Ectodermal cell (in vitro differentiated cells): ENCODE data around the gene ZNF468. TPM values are rescaled to one million over a fixed set of nuclear protein-coding genes. Genes with fewer than 3 reads are reported as not detected.
"Not testable (repeated sequence)": the region's sequence is repeated elsewhere in the genome, so short reads cannot be mapped to it uniquely, and the experiment has no call there.

ENCODE experiments used
- H3K27ac ChIP-seq: 2 replicates; pipeline ENCODE4 v1.7.0; 2013; ENCODE audit warnings: mild to moderate bottlenecking, low read depth, low read length; ENCODE audit not compliant: insufficient read depth, poor library complexity, severe bottlenecking
- H3K27me3 ChIP-seq: 2 replicates; pipeline ENCODE4 v1.7.0; 2013; ENCODE audit warnings: mild to moderate bottlenecking, low read length; ENCODE audit not compliant: insufficient read depth, control insufficient read depth, poor library complexity, severe bottlenecking
- H3K36me3 ChIP-seq: one replicate; pipeline ENCODE4 v1.7.0; 2013; ENCODE audit warnings: low read length; ENCODE audit not compliant: control insufficient read depth, insufficient read depth
- H3K4me1 ChIP-seq: one replicate; pipeline ENCODE4 v1.7.0; 2013; ENCODE audit warnings: low read length; ENCODE audit not compliant: control insufficient read depth, insufficient read depth
- H3K4me3 ChIP-seq: 2 replicates; pipeline ENCODE4 v1.7.0; 2013; ENCODE audit warnings: low read depth, low read length, control low read depth; ENCODE audit not compliant: insufficient read depth
- H3K9me3 ChIP-seq: 2 replicates; pipeline ENCODE4 v1.7.0; 2013; ENCODE audit warnings: mild to moderate bottlenecking, low read length, moderate library complexity; ENCODE audit not compliant: control insufficient read depth
- WGBS, 2 experiments: methylation state at CpG; one replicate each; pipeline ENCODE4 v1.1.7; 2013; ENCODE audit warnings: missing lambda C conversion rate in 2 of 2; 5-methylcytosine and 5-hydroxymethylcytosine counted together
- polyA plus RNA-seq, 4 experiments: library from polyadenylated mRNA; stranded (reverse); fragments of 50-300 nt; gene quantifications; one replicate each; pipeline ENCODE4 v1.2.3, GENCODE V29; 2013

ZNF468 gene
- 28.2 TPM for polyA plus RNA-seq (2013, experiment 1 of 4)
- polyA plus RNA-seq (2013, experiment 2 of 4): 28.2 TPM
- 17.7 TPM for polyA plus RNA-seq (2013, experiment 3 of 4)
- 20.2 TPM for polyA plus RNA-seq (2013, experiment 4 of 4)

GRCh38 chr19:52857378-52858191 is at the start of gene ZNF468:
TSS of gene ZNF468 (minus strand) at chr19:52857619. CDS start at chr19:52854272, 3,347 bp downstream.
- H3K4me3 ChIP-seq: peak within 1 kb of the TSS; percentile 66
- not testable (repeated sequence) for H3K9me3 ChIP-seq, H3K27me3 ChIP-seq, H3K4me1 ChIP-seq, H3K27ac ChIP-seq, H3K36me3 ChIP-seq
- WGBS, 2 experiments: 5 to 7% methylated on average over 38 to 43 of the region's 43 CpGs

DNA sequence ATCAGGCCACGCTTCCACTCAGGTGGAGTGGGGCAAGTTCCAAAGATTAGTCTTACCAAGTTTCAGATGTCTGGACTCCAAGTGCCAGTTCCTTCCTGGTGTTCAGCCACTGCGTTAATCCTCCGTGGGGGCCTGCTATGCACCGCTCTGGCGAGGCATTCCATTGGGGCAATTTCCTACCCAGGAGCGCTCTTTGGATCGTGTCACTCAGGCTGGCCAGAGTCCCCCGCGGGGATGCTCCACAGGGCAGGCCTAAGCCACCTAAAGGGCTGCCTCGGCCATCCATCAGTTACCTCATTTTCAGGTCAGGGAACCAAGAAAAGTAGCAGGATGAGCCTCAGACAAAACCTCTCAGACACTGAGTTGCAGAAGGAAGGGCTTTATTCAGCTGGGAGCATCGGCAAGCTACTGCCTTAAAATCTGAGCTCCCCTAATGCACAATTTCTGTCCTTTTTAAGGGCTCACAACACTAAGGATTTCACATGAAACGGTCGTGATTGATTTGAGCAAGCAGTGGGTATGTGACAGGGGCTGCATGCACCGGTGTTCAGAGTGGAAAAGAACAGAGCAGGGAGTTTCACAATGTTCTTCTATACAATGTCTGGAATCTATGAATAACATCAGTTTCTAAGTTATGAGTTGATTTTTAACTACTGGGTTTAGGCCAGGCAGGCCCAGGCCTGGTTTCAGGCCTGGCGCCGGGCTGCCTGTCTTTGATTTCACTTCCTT is 46.8 kb upstream of the ZNF468 start:
- not testable (repeated sequence) for H3K27me3 ChIP-seq, H3K4me3 ChIP-seq, H3K4me1 ChIP-seq, H3K9me3 ChIP-seq, H3K27ac ChIP-seq
- H3K36me3 ChIP-seq: peaks cover 11% of the 10 kb centered on the region
- 89% methylated on average over 14 of the region's 16 CpGs for WGBS, 2 experiments

GRCh38 chr19:52901842-52902241 is 44.4 kb upstream of the ZNF468 start:
- Histone ChIP-seq H3K27me3 (no peaks in the 10 kb centered on the region), H3K27ac (no peak overlapping the region), H3K4me1 (no peaks in the 10 kb centered on the region), H3K4me3 (no peak overlapping the region), H3K9me3 (no peaks in the 10 kb centered on the region), H3K36me3 (peaks cover 1% of the 10 kb centered on the region)
- 88 to 91% methylated on average over 3 of the region's 3 CpGs for WGBS, 2 experiments

DNA sequence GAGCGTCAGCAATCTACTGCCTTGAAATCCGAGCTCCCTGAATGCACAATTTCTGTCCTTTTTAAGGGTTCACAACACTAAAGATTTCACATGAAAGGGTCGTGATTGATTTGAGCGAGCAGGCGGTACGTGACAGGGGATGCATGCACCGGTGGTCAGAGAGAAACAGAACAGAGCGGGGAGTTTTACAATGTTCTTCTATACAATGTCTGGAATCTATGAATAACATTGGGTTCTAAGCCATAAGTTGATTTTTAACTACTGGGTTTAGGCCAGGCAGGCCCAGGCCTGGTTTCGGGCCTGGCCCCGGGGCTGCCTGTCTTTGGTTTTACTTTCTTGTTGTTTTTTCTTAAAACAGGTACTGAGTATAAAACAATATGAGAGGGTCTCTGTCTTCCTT is 41.2 kb upstream of the ZNF468 start:
- H3K27me3 ChIP-seq, H3K4me3 ChIP-seq, H3K4me1 ChIP-seq, H3K36me3 ChIP-seq, H3K9me3 ChIP-seq, H3K27ac ChIP-seq: not testable (repeated sequence)
- 86 to 89% methylated on average over 10 of the region's 10 CpGs for WGBS, 2 experiments

DNA sequence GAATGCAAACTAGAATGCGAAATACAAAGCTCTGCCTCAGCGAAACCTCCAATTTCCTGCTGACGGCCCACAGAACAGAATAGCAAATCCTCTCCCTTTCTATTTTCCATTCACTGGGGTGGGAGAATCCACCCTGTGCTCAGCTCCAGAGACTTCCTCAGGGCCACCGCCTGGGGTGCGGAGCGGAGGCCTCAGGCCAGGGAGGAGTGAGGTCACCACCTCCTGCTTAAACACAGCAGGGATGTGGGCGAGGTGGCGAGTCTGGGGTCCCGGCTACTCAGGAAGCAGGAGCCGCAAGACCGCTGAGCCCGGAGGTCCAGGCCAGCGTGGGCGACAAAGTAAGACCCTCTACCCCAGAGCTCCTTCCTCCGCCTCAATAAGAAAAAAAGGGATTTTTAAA is 40.7 kb upstream of the ZNF468 start:
- no peaks in the 10 kb centered on the region for H3K9me3 ChIP-seq
- no peaks in the 10 kb centered on the region for H3K36me3 ChIP-seq
- H3K27me3 ChIP-seq: no peaks in the 10 kb centered on the region
- peak overlapping the region; percentile 87 for H3K4me3 ChIP-seq
- H3K27ac ChIP-seq: peak overlapping the region; percentile 18
- WGBS, 2 experiments: 63 to 67% methylated on average over 15 of the region's 15 CpGs
- H3K4me1 ChIP-seq: no peaks in the 10 kb centered on the region

DNA sequence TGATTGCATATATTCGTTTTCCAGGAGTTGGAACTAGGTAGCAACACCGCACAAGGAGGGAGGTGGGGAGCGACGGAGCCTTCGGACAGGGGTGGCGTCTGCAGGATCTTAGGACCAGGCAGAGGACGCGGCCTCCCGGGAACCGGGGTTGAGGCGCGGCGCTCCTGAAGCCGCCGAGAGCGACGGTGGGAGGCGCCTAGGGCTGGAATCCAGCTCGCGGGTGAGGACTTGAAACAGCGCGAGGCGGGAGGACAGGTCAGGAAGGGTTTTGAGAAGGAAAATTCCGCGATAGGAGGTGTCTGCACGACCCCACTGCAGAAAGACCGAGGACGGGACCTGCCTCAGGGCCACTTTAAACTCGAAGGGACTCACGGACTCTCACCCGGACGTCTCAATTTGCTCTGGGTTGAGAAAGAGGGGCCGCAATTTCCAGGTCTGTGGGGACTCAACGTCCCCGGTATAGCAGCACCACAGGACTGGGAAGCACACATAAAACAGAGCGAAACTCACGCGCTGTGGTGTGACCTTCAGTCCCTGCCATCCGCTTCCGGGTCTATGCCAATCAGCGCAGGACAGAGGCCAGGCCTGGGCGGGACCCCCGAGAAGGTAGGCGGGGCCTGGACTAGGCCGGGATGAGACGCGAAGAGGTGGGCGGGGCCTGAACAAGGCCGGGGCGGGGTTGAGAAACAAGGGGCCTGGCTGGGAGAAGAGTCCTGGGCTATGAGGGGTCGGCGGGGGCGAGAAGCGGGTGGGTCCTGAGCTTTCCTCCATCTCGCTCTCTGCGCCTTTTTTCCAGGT is 39.9 kb upstream of the ZNF468 start, which contains the start of gene ZNF320:
Gene ZNF320 (minus strand): TSS at position 498 of the 798 bp plus-strand sequence. CDS start 7,380 bp downstream, outside the sequence.
- WGBS, 2 experiments: 0 to 1% methylated on average over 56 of the region's 56 CpGs
- H3K36me3 ChIP-seq: no peaks in the 10 kb centered on the region
- H3K4me1 ChIP-seq: no peaks in the 10 kb centered on the region
- peak within 1 kb of the TSS; percentile 78 for H3K27ac ChIP-seq
- H3K9me3 ChIP-seq: no peaks in the 10 kb centered on the region
- H3K27me3 ChIP-seq: no peaks in the 10 kb centered on the region
- H3K4me3 ChIP-seq: peak within 1 kb of the TSS; percentile 87

DNA sequence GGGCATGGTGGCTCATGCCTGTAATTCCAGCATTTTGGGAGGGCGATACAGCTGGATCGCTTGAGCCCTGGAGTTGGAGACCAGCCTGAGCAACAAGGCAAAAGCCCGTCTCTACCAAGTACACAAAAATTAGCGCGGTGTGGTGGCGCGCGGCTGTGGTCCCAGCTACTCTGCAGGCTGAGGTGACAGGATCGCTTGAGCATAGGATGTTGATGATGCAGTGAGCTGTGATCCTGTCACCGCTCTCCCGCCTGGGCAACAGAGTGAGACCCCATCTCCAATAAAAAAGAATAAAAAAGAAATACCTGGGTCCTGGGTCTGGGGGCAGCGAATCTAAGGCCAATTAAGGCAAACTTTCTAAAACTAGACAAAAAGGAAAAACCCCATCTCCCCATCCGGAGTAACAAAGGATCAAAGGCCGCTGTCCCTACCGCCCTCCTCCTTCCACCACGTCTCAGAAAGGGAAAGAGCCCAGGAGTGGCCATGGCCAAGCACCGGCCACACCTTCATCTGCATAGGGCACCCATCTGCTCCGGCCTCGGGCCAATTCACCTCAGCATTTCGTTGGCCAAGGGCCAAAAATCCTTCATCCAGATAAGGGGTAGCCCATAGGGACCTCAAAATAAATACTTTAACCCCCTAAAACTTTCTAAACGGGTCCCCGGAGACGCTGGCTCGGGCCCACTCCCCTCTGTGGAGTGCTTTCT is 39.2 kb upstream of the ZNF468 start:
- no peaks in the 10 kb centered on the region for H3K36me3 ChIP-seq
- H3K27me3 ChIP-seq: no peaks in the 10 kb centered on the region
- no peaks in the 10 kb centered on the region for H3K4me1 ChIP-seq
- 44 to 45% methylated on average over 24 of the region's 24 CpGs for WGBS, 2 experiments
- H3K9me3 ChIP-seq: no peaks in the 10 kb centered on the region
- peak overlapping the region; percentile 78 for H3K27ac ChIP-seq
- peak overlapping the region; percentile 87 for H3K4me3 ChIP-seq

DNA sequence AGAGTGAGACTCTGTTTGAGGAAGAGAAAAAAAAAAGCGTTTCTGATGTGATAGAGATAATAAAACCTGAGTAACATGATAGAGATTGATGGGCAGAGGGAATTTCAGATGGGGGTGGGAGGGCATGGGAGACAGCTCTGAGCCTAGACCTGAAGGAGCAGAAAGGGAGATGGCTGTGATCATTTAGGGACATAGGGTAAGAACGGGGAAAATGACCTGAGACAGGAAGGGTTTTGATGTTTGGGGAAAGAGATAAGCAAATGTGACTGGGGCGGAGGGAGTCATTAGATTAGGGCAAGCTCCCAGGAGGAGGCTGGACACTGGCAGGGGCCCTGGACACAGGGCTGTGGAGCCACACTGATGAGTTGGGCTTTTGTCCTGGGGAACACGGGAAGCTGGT is 33.9 kb upstream of the ZNF468 start:
- Histone ChIP-seq H3K4me1 (no peaks in the 10 kb centered on the region), H3K36me3 (peaks cover 18% of the 10 kb centered on the region), H3K4me3 (no peak overlapping the region), H3K9me3 (no peaks in the 10 kb centered on the region), H3K27me3 (no peaks in the 10 kb centered on the region), H3K27ac (no peak overlapping the region)
- 82 to 84% methylated on average over 4 of the region's 4 CpGs for WGBS, 2 experiments

- Histone ChIP-seq H3K4me3 (no peak overlapping the region), H3K27me3 (no peaks in the 10 kb centered on the region), H3K27ac (no peak overlapping the region), H3K36me3 (peaks cover 24% of the 10 kb centered on the region), H3K9me3 (no peaks in the 10 kb centered on the region), H3K4me1 (no peaks in the 10 kb centered on the region)
- WGBS, 2 experiments: 96 to 98% methylated on average over 4 of the region's 4 CpGs
Measured at GRCh38 chr19:52889931-52890330, 32.5 kb upstream of the ZNF468 start.
